Measurements from ENCODE around the gene GTF2E1.

GTF2E1 gene

GRCh38 chr3:120801484-120801883, 58.9 kb downstream of the GTF2E1 start:
- DNase-seq, result no peak

- no peak for DNase-seq
Measured at GRCh38 chr3:120802916-120803315, 60.4 kb downstream of the GTF2E1 start.

- DNase-seq, result no peak
Measured at GRCh38 chr3:120816728-120817127, 74.2 kb downstream of the GTF2E1 start.

- DNase-seq, result no peak
Measured at GRCh38 chr3:120820748-120821147, 78.2 kb downstream of the GTF2E1 start.

- DNase-seq, result no peak
Measured at GRCh38 chr3:120821426-120821825, 78.9 kb downstream of the GTF2E1 start.

- no peak for DNase-seq
Measured at GRCh38 chr3:120823156-120823555, 80.6 kb downstream of the GTF2E1 start.

- no peak for DNase-seq
Measured at GRCh38 chr3:120824613-120825012, 82.1 kb downstream of the GTF2E1 start.

- no peak for DNase-seq
Measured at GRCh38 chr3:120828796-120829195, 86.3 kb downstream of the GTF2E1 start.

- no peak for DNase-seq
Measured at GRCh38 chr3:120831066-120831465, 88.5 kb downstream of the GTF2E1 start.

Data from CD4-positive, alpha-beta T cell treated with Interleukin-4 for 1 hour (primary cell).